HEK293T (cell line): ENCODE measurements around the gene CSNK1G1.

Experiments used
- FOXM1 ChIP-seq: fragments of 450-650 bp; IDR thresholded peaks from 2 replicates; pipeline ENCODE4 v1.6.1; 2017; ENCODE audit warnings: mild to moderate bottlenecking, borderline replicate concordance
- HDGF ChIP-seq: fragments of 450-650 bp; IDR thresholded peaks from 2 replicates; pipeline ENCODE4 v1.6.1; 2017; ENCODE audit warnings: antibody characterized with exemption, borderline replicate concordance
- NFRKB ChIP-seq: fragments of 450-650 bp; IDR thresholded peaks from 2 replicates; pipeline ENCODE4 v1.6.1; 2016; ENCODE audit warnings: mild to moderate bottlenecking, moderate library complexity

- TF ChIP-seq HDGF (no peak), NFRKB (no peak), FOXM1 (no peak)
Observed at GRCh38 chr15:64156652-64157331, 199.2 kb downstream of the CSNK1G1 start.
